Sigmoid colon (tissue), 7 donors: ENCODE data around the gene CHRNA10. TPM values are rescaled to one million over a fixed set of nuclear protein-coding genes. Genes with fewer than 3 reads are reported as not detected.

Experiments used
- DNase-seq: peaks from one replicate; pipeline ENCODE4 v3.0.0-alpha.2; 2019
- H3K27ac ChIP-seq, 4 donors: fragments of 200-600 bp; sonication (generic); one replicate each; pipeline ENCODE4 v1.5.1; 2016 to 2019; ENCODE audit warnings: mild to moderate bottlenecking in 1 of 4
- H3K27me3 ChIP-seq, 3 donors: fragments of 200-600 bp; sonication (generic); one replicate each; pipeline ENCODE4 v1.5.1; 2019; ENCODE audit warnings: mild to moderate bottlenecking in 1 of 3
- H3K36me3 ChIP-seq, 4 donors: fragments of 200-600 bp; sonication (generic); one replicate each; pipeline ENCODE4 v1.5.1; 2016 to 2019
- H3K4me1 ChIP-seq, 4 donors: fragments of 200-600 bp; sonication (generic); one replicate each; pipeline ENCODE4 v1.5.1; 2017 to 2019
- H3K4me3 ChIP-seq, 4 donors: fragments of 200-600 bp; sonication (generic); one replicate each; pipeline ENCODE4 v1.5.1; 2017 to 2019; ENCODE audit warnings: mild to moderate bottlenecking in 2 of 4, moderate library complexity in 1 of 4
- H3K9me3 ChIP-seq, 4 donors: fragments of 200-600 bp in 3 of 4; sonication (generic) in 3 of 4; one replicate each; pipeline versions ENCODE4 v1.5.1 to v1.6.1; 2013 to 2019
- EP300 ChIP-seq, 4 donors: sonication (generic); formaldehyde crosslinking; IDR thresholded peaks; one replicate each; pipeline ENCODE4 v1.6.1; 2017; ENCODE audit warnings: antibody characterized with exemption in 4 of 4
- POLR2A ChIP-seq, 2 donors: fragments of 450-650 bp; IDR thresholded peaks; one replicate each; pipeline ENCODE4 v1.6.1; 2016; ENCODE audit warnings: antibody characterized with exemption in 2 of 2, mild to moderate bottlenecking in 2 of 2, moderate library complexity in 2 of 2
- POLR2AphosphoS5 ChIP-seq, 4 donors: sonication (generic); formaldehyde crosslinking; IDR thresholded peaks; one replicate each; pipeline ENCODE4 v1.6.1; 2017; ENCODE audit warnings: antibody characterized with exemption in 4 of 4
- WGBS, 2 donors: extraction: QIAGEN DNeasy Blood & Tissue Kit; methylation state at CpG; one replicate each; pipeline ENCODE4 v1.1.7; 2013; 5-methylcytosine and 5-hydroxymethylcytosine counted together
- intact Hi-C: fragments of 100-400 bp; cut with DNase I; formaldehyde crosslinking; loops from one replicate; pipeline ENCODE4 v1.15.1; 2023
- polyA plus RNA-seq, 3 donors: library from polyadenylated mRNA; stranded (reverse); fragments of 200-250 nt; gene quantifications; one replicate each; pipeline ENCODE4 v1.2.3, GENCODE V29; 2013
- total RNA-seq, 4 donors: library from RNA; depleted of rRNA; stranded (reverse); fragments of >200 nt; gene quantifications; one replicate each; pipeline ENCODE4 v1.1.0, GENCODE V29; 2016
- TF ChIP-seq, protein P1 (sequence below), 4 experiments: fragments of 450-650 bp in 3 of 4; fragments of 200-600 bp in 1 of 4; IDR thresholded peaks; one replicate each; pipeline ENCODE4 v1.5.1; 2016 to 2019; ENCODE audit warnings: antibody characterized with exemption in 4 of 4, mild to moderate bottlenecking in 3 of 4, moderate library complexity in 2 of 4
- donor health status: healthy with polysubstance abuse.
- donor health status: Bipolar disorder and iron deficiency.
- donor health status: healthy.

CHRNA10 gene
- total and polyA plus RNA-seq, 7 donors: 0.33 to 1.8 (median 0.64) TPM; not detected in 1

DNA sequence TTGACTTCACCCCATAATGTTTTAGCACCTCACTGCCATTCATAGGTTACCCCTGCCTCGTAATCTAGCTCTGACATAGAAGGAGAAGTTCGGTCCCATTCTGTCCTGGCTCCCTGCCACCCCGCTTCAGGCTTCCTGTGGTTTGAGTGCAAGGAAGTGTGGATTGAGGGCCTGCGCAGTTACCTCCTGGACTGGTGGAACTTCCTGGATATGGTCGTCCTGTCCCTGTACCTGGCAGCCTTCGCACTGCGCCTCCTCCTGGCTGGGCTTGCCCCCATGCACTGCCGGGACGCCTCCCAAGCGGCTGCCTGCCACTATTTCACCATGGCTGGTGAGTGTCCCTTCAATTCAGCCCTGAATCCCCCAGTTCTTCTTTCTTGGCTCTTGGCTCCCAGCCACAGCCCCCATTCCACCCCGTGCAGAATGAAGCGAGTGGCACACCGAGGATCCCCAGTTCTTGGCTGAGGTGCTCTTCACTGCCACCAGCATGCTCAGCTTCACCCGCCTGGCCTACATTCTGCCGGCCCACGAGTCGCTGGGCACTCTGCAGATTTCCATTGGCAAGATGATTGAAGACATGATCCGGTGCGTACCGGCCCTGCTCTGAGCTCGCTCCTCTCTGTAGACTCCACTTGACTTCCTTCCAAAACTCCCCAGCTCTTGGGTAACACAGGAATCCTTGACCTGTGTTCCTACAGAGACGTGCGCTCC, 44.8 kb downstream of the CHRNA10 start:
- H3K36me3 ChIP-seq: no peaks in the 10 kb centered on the region
- TF ChIP-seq POLR2AphosphoS5 (IDR thresholded peaks at IDR 0.05) (no peak), EP300 (IDR thresholded peaks at IDR 0.05) (no peak), POLR2A (IDR thresholded peaks at IDR 0.05) (no peak)
- TF ChIP-seq, protein P1, sequence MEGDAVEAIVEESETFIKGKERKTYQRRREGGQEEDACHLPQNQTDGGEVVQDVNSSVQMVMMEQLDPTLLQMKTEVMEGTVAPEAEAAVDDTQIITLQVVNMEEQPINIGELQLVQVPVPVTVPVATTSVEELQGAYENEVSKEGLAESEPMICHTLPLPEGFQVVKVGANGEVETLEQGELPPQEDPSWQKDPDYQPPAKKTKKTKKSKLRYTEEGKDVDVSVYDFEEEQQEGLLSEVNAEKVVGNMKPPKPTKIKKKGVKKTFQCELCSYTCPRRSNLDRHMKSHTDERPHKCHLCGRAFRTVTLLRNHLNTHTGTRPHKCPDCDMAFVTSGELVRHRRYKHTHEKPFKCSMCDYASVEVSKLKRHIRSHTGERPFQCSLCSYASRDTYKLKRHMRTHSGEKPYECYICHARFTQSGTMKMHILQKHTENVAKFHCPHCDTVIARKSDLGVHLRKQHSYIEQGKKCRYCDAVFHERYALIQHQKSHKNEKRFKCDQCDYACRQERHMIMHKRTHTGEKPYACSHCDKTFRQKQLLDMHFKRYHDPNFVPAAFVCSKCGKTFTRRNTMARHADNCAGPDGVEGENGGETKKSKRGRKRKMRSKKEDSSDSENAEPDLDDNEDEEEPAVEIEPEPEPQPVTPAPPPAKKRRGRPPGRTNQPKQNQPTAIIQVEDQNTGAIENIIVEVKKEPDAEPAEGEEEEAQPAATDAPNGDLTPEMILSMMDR (IDR thresholded peaks at IDR 0.05): no peak
- H3K27ac ChIP-seq: no peak overlapping the region
- intact Hi-C loops: no loop called here
- no peak overlapping the region for H3K4me3 ChIP-seq
- no peaks in the 10 kb centered on the region for H3K9me3 ChIP-seq
- H3K4me1 ChIP-seq: no peaks in the 10 kb centered on the region
- H3K27me3 ChIP-seq: no peaks in the 10 kb centered on the region
- peak; percentile 78 for DNase-seq
- WGBS, 2 donors: 70 to 86% methylated on average over 23 of the region's 23 CpGs

DNA sequence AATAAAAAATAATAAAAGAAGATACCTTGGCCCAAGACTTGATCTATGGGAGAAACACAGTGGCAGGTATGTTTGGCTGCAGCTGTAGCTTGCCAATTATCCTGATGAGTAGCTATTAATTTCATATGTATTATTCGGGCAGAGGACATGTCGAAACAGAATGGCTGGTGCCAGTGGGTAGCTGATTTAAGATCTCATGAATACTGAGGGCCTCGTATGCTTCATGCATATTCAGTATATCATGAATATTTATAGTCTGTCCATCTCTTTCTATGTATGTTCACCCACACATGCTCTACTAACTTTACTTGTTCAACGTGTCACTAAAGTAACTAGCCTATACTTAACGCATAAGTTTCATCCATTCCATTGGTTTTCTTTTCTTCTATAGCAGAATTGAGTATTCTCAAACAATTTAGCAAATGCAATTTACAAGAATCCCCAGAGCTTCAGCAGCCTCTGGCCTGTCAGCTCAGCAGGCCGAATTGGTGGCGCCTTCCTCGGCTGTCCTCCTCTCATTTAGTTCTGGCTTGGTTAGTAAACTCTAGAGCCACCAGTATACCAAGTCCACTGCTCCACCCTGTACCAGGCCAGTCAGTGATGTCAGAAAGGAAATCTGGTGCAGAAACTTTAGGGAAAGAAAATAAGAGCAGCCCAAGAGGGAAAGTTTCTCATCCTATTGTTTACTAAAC, 47.3 kb downstream of the CHRNA10 start:
- H3K27ac ChIP-seq: no peak overlapping the region
- 64 to 74% methylated on average over 8 of the region's 8 CpGs for WGBS, 2 donors
- intact Hi-C loops: no loop called here
- H3K27me3 ChIP-seq: no peaks in the 10 kb centered on the region
- H3K9me3 ChIP-seq: no peaks in the 10 kb centered on the region
- H3K36me3 ChIP-seq: no peaks in the 10 kb centered on the region
- no peaks in the 10 kb centered on the region for H3K4me1 ChIP-seq
- DNase-seq: no peak
- no peak overlapping the region for H3K4me3 ChIP-seq
- TF ChIP-seq, protein P1 (IDR thresholded peaks at IDR 0.05): no peak
- TF ChIP-seq POLR2AphosphoS5 (IDR thresholded peaks at IDR 0.05): no peak
- no peak for TF ChIP-seq POLR2A (IDR thresholded peaks at IDR 0.05)
- TF ChIP-seq EP300 (IDR thresholded peaks at IDR 0.05): no peak

DNA sequence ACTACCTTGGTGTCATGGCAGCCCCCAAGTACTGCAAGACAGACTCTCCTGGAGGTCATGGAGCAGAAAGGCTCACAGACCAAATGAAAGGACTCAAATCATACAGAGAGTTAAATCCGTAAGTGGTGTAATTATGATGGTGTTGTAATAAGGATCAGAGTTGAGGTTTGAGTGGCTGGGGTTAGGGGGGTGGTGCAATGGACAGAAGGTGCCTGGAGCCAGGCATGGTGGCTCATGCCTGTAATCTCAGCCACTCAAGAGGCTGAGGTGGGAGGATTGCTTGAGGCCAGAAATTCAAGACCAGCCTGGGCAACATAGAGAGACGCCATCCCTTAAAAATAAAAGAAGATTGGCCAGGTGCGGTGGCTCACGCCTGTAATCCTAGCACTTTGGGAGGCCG, 48.1 kb downstream of the CHRNA10 start:
- intact Hi-C loops: no loop called here
- H3K36me3 ChIP-seq: no peaks in the 10 kb centered on the region
- no peaks in the 10 kb centered on the region for H3K9me3 ChIP-seq
- H3K27me3 ChIP-seq: no peaks in the 10 kb centered on the region
- no peak overlapping the region for H3K27ac ChIP-seq
- TF ChIP-seq POLR2AphosphoS5 (IDR thresholded peaks at IDR 0.05) (no peak), EP300 (IDR thresholded peaks at IDR 0.05) (no peak), POLR2A (IDR thresholded peaks at IDR 0.05) (no peak)
- TF ChIP-seq, protein P1 (IDR thresholded peaks at IDR 0.05): no peak
- WGBS, 2 donors: 90 to 93% methylated on average over 5 of the region's 5 CpGs
- H3K4me1 ChIP-seq: no peaks in the 10 kb centered on the region
- H3K4me3 ChIP-seq: no peak overlapping the region
- peak; percentile 22 for DNase-seq

DNA sequence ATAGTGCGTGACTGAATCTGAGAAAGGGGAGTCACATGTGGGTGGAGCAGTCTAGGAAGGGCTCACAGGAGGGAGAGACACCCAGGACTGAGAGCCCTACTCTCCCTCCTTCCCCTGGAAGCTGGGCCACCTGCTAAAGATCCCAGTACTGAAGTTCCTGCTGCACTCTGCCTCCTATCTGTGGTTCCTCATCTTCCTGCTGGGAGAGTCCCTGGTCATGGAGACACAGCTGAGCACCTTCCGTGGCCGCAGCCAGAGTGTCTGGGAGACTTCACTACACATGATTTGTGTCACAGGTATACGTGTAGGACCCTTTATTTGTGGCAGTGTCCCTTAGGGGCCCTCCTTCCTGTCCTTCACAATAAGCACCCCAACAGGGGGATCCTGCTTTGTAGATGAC, 48.7 kb downstream of the CHRNA10 start:
- TF ChIP-seq, protein P1 (IDR thresholded peaks at IDR 0.05): no peak
- TF ChIP-seq POLR2A (IDR thresholded peaks at IDR 0.05): no peak
- no peak for TF ChIP-seq EP300 (IDR thresholded peaks at IDR 0.05)
- no peak for TF ChIP-seq POLR2AphosphoS5 (IDR thresholded peaks at IDR 0.05)
- H3K36me3 ChIP-seq: no peaks in the 10 kb centered on the region
- H3K9me3 ChIP-seq: no peaks in the 10 kb centered on the region
- H3K27ac ChIP-seq: no peak overlapping the region
- no peaks in the 10 kb centered on the region for H3K4me1 ChIP-seq
- H3K27me3 ChIP-seq: no peaks in the 10 kb centered on the region
- 79 to 83% methylated on average over 4 of the region's 4 CpGs for WGBS, 2 donors
- H3K4me3 ChIP-seq: no peak overlapping the region
- intact Hi-C loops: no loop called here
- DNase-seq: peak; percentile 50
